Putamen (tissue), 1 donor: ENCODE results near the gene KIF26B.
A peak's percentile ranks its signal among the peaks of the same experiment; 100 is the strongest.
"Not testable (repeated sequence)": the region's sequence is repeated elsewhere in the genome, so short reads cannot be mapped to it uniquely, and the experiment has no call there.

Source experiments
- DNase-seq: peaks from one replicate; pipeline ENCODE4 v3.0.0-alpha.2; 2016; ENCODE audit warnings: low spot score

Gene KIF26B

GRCh38 chr1:245685111-245685810, 530.5 kb downstream of the KIF26B start:
- DNase-seq, result no peak

- DNase-seq, result no peak
These were observed 531.2 kb downstream of the KIF26B start for GRCh38 chr1:245686006-245686405.

- no peak for DNase-seq
These were observed 531.8 kb downstream of the KIF26B start for GRCh38 chr1:245686446-245687030.

GRCh38 chr1:245687152-245687635, 532.4 kb downstream of the KIF26B start:
- no peak for DNase-seq

GRCh38 chr1:245687636-245688535, 533.1 kb downstream of the KIF26B start:
- DNase-seq, result no peak

- DNase-seq, result no peak
These were observed 534.0 kb downstream of the KIF26B start for GRCh38 chr1:245688536-245689453.

- DNase-seq, result peak; percentile 35
These were observed 535.4 kb downstream of the KIF26B start for GRCh38 chr1:245690156-245690690.

- DNase-seq, result no peak
These were observed 536.3 kb downstream of the KIF26B start for GRCh38 chr1:245690946-245691541.

GRCh38 chr1:245691897-245692296, 537.1 kb downstream of the KIF26B start:
- DNase-seq, result no peak

GRCh38 chr1:245692318-245692717, 537.5 kb downstream of the KIF26B start:
- DNase-seq, result no peak

- no peak for DNase-seq
These were observed 538.5 kb downstream of the KIF26B start for GRCh38 chr1:245693116-245693793.

GRCh38 chr1:245693941-245694752, 539.4 kb downstream of the KIF26B start:
- no peak for DNase-seq

GRCh38 chr1:245694753-245695195, 540.0 kb downstream of the KIF26B start:
- no peak for DNase-seq

- no peak for DNase-seq
These were observed 540.4 kb downstream of the KIF26B start for GRCh38 chr1:245695211-245695610.

GRCh38 chr1:245695701-245696100, 540.9 kb downstream of the KIF26B start:
- not testable (repeated sequence) for DNase-seq

GRCh38 chr1:245698116-245698515, 543.3 kb downstream of the KIF26B start:
- DNase-seq, result no peak

- no peak for DNase-seq
These were observed 544.1 kb downstream of the KIF26B start for GRCh38 chr1:245698860-245699259.

GRCh38 chr1:245700631-245701030, 545.8 kb downstream of the KIF26B start:
- DNase-seq, result no peak

- DNase-seq, result no peak
These were observed 546.8 kb downstream of the KIF26B start for GRCh38 chr1:245701631-245702030.
